SIG-M5 treated with dmso at 0.1 percent for 504 hours (cell line): ENCODE measurements around the gene GALE.

Experiments used
- DNase-seq: peaks from one replicate; lab custom pipeline; 2025; ENCODE audit not compliant: unreplicated experiment; lab: John Stamatoyannopoulos, UW

Gene GALE

DNA sequence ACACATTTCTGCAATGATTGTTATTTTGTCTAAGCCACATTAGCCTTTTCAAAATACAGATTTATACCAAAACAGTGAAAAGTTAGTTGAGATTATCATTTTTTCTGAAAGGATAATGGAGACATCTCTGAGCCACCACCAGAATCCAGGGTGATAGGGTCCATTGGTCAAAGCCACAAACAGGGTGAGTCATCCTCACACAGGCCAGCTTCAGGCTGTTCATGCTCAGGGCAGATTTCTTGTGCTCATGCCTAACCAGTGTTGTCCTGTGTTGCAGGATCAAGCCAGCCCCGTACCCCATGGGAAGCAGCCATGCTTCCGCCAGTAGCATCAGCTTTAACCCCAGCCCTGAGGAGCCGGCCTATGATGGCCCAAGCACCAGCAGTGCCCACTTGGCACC is 43.9 kb downstream of the GALE start:
- no peak for DNase-seq

DNA sequence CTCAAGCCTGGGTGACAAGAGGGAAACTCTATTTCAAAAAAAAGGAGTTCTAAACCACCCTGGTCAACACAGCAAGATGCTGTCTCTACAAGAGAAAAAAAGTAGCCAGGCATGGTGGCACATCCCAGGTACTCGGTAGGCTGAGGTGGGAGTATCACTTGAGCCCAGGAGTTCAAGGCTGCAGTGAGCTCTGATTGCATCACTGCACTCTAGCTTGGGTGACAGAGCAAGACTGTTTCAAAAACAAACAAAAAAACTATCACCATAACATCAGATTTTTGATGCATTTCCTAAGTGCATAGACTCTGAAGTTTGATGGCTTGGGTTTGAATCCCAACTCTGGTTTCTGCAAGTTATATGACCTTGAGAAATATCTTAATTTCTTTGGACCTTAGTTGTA is 47.6 kb downstream of the GALE start:
- no peak for DNase-seq

DNA sequence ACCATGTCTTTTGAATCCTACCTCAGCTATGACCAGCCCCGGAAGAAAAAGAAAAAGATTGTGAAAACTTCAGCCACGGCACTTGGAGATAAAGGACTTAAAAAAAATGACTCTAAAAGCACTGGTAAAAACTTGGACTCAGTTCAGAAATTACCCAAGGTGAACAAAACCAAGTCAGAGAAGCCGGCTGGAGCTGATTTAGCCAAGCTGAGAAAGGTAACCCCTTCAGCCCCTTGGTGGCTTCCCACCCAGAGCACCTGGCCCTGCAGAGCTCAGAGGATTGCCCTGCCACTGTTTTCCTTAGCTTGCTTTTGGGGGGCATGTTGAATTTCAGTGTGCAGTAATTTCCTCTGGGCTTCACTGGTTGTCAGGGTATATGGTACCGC is 48.7 kb downstream of the GALE start:
- no peak for DNase-seq

DNA sequence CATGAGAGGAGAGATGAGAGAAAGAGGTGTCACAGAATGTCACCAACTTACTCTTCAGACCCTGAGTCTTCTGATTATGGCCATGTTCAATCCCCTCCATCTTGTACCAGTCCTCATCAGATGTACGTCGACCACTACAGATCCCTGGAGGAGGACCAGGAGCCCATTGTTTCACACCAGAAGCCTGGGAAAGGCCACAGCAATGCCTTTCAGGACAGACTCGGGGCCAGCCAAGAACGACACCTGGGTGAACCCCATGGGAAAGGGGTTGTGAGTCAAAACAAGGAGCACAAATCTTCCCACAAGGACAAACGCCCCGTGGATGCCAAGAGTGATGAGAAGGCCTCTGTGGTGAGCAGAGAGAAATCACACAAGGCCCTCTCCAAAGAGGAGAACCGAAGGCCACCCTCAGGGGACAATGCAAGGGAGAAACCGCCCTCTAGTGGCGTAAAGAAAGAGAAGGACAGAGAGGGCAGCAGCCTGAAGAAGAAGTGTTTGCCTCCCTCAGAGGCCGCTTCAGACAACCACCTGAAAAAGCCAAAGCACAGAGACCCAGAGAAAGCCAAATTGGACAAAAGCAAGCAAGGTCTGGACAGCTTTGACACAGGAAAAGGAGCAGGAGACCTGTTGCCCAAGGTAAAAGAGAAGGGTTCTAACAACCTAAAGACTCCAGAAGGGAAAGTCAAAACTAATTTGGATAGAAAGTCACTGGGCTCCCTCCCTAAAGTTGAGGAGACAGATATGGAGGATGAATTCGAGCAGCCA is 49.3 kb downstream of the GALE start:
- peak; percentile 69 for DNase-seq

DNA sequence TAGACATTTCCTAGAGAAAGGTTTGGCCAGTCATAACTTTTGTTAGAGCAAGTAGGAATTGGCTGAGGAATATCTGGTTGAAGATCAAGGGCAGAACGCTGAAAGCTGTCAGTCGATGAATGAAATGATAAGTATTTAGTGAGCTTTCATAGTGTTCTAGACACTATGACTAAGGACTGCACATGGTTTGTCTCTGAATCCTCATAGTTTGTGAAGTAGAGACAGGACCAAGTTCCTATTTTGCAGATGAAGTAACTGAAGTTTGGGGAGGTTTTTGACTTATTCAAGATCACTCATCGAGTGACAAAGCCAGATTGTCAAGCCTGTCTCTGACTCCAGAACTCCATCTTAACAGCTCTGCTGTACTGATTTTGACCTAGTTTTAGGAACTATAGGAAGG is 52.5 kb downstream of the GALE start:
- DNase-seq: no peak
